Kidney capillary endothelial cell (primary cell): Measurements from ENCODE around the gene SIGLEC8.
"Not testable (repeated sequence)": the region's sequence is repeated elsewhere in the genome, so short reads cannot be mapped to it uniquely, and the experiment has no call there.

Experiments used
- DNase-seq: peaks from one replicate; pipeline ENCODE4 v3.0.0-alpha.2; 2018; ENCODE audit warnings: low spot score

The SIGLEC8 gene

GRCh38 chr19:51458051-51458645 is at the start of gene SIGLEC8:
SIGLEC8 (minus strand) TSS chr19:51458454; CDS start chr19:51458387, 67 bp downstream.
- no peak for DNase-seq

GRCh38 chr19:51507640-51508058 is 49.4 kb upstream of the SIGLEC8 start:
- no peak for DNase-seq

GRCh38 chr19:51507192-51507591 is 48.9 kb upstream of the SIGLEC8 start:
- no peak for DNase-seq

GRCh38 chr19:51505904-51506303 is 47.6 kb upstream of the SIGLEC8 start:
- no peak for DNase-seq

GRCh38 chr19:51503896-51504295 is 45.6 kb upstream of the SIGLEC8 start:
- DNase-seq, result no peak

GRCh38 chr19:51503286-51503817 is 45.1 kb upstream of the SIGLEC8 start:
- DNase-seq, result no peak

- no peak for DNase-seq
Observed at GRCh38 chr19:51501594-51502263, 43.5 kb upstream of the SIGLEC8 start, which contains the start of gene SIGLEC12. SIGLEC12 (minus strand) TSS chr19:51501800; CDS start chr19:51501733, 67 bp downstream.

GRCh38 chr19:51500931-51501330 is 42.7 kb upstream of the SIGLEC8 start:
- DNase-seq, result not testable (repeated sequence)

GRCh38 chr19:51497666-51498065 is 39.4 kb upstream of the SIGLEC8 start:
- DNase-seq, result no peak

- DNase-seq, result no peak
Observed at GRCh38 chr19:51493776-51494175, 35.5 kb upstream of the SIGLEC8 start.

- no peak for DNase-seq
Observed at GRCh38 chr19:51491586-51491985, 33.3 kb upstream of the SIGLEC8 start.

GRCh38 chr19:51490676-51491075 is 32.4 kb upstream of the SIGLEC8 start:
- no peak for DNase-seq

- no peak for DNase-seq
Observed at GRCh38 chr19:51489113-51489512, 30.9 kb upstream of the SIGLEC8 start.

- no peak for DNase-seq
Observed at GRCh38 chr19:51488491-51488890, 30.2 kb upstream of the SIGLEC8 start.

GRCh38 chr19:51485960-51486660 is 27.9 kb upstream of the SIGLEC8 start:
- DNase-seq, result no peak

GRCh38 chr19:51480590-51480989 is 22.3 kb upstream of the SIGLEC8 start:
- no peak for DNase-seq

- no peak for DNase-seq
Observed at GRCh38 chr19:51479531-51480331, 21.5 kb upstream of the SIGLEC8 start.

- DNase-seq, result no peak
Observed at GRCh38 chr19:51478381-51479234, 20.4 kb upstream of the SIGLEC8 start, which contains the start of gene CEACAM18. CEACAM18 (plus strand) TSS chr19:51478539.

GRCh38 chr19:51477344-51477743 is 19.1 kb upstream of the SIGLEC8 start:
- DNase-seq, result no peak

GRCh38 chr19:51476164-51476563 is 17.9 kb upstream of the SIGLEC8 start:
- DNase-seq, result no peak
